A549 treated with DMSO at 1 μM for 4 hours (cell line): ENCODE measurements around the gene FZD8. TPM values are rescaled to one million over a fixed set of nuclear protein-coding genes. Genes with fewer than 3 reads are reported as not detected.

ENCODE experiments used
- total RNA-seq: library from RNA; stranded (reverse); fragments of 200-300 nt; extraction: Qiagen RNA extraction; gene quantifications from 5 replicates; pipeline ENCODE4 v1.2.3, GENCODE V29; 2022; ENCODE audit warnings: low read depth

Gene FZD8, protein sequence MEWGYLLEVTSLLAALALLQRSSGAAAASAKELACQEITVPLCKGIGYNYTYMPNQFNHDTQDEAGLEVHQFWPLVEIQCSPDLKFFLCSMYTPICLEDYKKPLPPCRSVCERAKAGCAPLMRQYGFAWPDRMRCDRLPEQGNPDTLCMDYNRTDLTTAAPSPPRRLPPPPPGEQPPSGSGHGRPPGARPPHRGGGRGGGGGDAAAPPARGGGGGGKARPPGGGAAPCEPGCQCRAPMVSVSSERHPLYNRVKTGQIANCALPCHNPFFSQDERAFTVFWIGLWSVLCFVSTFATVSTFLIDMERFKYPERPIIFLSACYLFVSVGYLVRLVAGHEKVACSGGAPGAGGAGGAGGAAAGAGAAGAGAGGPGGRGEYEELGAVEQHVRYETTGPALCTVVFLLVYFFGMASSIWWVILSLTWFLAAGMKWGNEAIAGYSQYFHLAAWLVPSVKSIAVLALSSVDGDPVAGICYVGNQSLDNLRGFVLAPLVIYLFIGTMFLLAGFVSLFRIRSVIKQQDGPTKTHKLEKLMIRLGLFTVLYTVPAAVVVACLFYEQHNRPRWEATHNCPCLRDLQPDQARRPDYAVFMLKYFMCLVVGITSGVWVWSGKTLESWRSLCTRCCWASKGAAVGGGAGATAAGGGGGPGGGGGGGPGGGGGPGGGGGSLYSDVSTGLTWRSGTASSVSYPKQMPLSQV
- total RNA-seq = 6.6 to 8.9 TPM (median 7.8 TPM) in 5 replicates

DNA sequence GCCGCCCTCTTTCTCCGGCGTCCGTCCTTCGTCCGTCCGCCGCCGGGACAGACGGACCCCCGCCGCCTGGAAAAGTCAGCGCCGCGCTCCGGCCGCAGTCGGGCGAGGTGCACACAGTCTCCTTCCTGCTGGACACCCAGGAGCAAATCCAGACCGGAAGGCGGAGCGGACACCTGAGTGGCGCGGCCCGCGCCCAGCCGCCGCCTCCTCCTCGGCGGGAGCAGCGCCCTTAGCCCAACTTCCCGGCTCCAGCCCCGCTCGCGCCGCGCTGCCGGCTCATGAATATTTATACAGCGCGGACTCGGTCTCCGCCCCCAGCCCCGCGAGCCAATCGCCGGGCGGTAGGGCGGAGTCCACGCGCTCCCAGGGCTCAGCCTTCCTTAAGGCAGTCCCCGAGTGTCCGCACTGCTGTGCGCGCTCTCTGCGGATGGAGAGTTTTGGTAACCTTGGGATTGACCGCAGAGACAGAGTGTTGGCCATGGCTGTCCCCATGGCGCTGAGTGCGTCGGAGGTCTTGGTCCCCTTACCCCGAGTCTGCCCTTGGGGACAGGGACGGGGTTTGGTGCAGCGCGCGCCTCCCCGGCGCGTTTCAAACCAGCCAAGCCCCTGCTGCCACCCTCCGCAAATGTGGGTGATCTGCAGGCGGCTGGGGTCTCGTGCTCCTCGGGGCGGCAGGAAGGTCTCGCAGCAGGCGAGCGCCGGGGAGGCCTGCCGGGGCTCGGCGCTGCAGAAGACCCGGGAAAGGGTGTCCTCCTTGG is at the start of gene FZD8:
TSS of gene FZD8 (minus strand) at position 262 of the 758 bp plus-strand sequence. CDS start 867 bp downstream, outside the sequence.

DNA sequence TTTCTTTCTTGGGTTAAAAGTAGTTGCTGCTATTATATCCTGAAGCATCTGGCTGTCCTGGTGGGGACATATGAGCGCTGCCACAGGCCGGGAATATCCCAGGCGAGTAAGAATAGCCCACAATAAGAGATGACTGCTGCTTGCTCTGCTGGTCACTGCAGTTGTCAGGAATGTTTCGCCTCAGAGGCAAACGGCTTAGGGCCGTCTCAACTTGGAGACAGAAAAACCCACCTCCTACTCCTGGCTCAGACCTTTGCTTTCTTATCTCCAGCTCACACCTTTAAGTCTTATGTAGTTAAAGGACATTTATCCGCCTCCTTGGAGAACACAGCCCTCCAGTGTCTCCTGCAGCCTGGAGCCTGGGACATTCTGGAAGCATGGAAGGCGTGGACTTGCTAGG is 36.9 kb downstream of the FZD8 start, which contains the start of gene GJD4:
TSS of gene GJD4 (plus strand) at position 151 of the 400 bp plus-strand sequence. CDS start at position 378, 227 bp downstream.

Other genes with a start within 250 kb of the FZD8 start
- gene GJD4, start 37.0 kb downstream of the FZD8 start, total RNA-seq = not detected in 5 replicates